Measurements from ENCODE around the gene SEM1.

DNA sequence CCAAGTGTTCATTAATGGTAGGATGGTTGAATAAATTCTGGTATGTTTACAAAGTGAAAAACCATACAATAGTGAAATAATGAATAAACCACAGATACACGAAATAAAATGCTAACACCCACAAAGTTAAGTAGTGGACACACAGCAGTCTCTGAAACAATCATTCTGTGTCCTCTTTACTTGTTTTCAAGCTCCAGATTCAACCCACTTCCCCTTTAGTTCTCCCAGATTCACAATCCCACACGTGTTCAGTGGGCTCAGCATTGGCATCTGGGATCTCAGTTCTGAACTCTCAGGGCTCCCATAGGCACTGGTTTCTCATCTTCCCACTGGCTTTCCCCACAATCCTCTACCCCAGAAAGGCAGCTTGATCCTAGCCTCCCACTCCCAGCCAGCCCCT, 44.9 kb downstream of the SEM1 start:
- TF ChIP-seq, protein P1, sequence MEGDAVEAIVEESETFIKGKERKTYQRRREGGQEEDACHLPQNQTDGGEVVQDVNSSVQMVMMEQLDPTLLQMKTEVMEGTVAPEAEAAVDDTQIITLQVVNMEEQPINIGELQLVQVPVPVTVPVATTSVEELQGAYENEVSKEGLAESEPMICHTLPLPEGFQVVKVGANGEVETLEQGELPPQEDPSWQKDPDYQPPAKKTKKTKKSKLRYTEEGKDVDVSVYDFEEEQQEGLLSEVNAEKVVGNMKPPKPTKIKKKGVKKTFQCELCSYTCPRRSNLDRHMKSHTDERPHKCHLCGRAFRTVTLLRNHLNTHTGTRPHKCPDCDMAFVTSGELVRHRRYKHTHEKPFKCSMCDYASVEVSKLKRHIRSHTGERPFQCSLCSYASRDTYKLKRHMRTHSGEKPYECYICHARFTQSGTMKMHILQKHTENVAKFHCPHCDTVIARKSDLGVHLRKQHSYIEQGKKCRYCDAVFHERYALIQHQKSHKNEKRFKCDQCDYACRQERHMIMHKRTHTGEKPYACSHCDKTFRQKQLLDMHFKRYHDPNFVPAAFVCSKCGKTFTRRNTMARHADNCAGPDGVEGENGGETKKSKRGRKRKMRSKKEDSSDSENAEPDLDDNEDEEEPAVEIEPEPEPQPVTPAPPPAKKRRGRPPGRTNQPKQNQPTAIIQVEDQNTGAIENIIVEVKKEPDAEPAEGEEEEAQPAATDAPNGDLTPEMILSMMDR (IDR thresholded peaks at IDR 0.05; ENCODE audit: low read depth, low read length), result no peak
- TF ChIP-seq EZH2phosphoT487 (IDR thresholded peaks at IDR 0.05; ENCODE audit: low read depth), result no peak
